Measurements from ENCODE around the gene ROBO3. TPM values are rescaled to one million over a fixed set of nuclear protein-coding genes. Genes with fewer than 3 reads are reported as not detected.

ROBO3 gene
- total and polyA plus RNA-seq, 10 of the 15 experiments (the other 5 are each of a cell fraction or from before 2014, with no cell fraction given): 0.10 to 0.63 (median 0.31) TPM; not detected in 2

DNA sequence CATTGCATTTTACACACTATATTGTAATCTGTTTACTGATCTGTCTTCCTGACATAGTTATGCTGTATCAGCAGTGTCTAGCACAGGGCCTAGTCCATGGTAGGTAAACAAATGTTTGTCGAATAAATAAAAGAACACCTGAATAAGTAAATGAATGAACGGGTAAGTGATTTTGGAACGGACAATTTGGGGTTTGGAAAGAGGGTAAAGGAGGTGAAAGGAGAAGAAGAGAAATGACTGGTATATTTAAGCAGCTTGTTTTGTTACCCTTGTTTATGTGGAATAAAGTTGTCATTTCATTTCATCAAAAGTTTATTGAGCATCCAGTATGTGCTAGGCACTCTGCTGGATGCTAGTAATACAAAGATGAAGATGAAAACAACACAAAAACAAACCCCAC is 53.7 kb downstream of the ROBO3 start, which contains the start of gene HEPN1:
HEPN1 (plus strand) TSS at position 301 of the 400 bp plus-strand sequence.
- Histone ChIP-seq H3K79me2 (ENCODE audit: control insufficient read depth, insufficient read depth, low read length) (no peaks in the 10 kb centered on the region), H3K4me1 (ENCODE audit: control insufficient read depth, insufficient read depth, low read length) (no peaks in the 10 kb centered on the region), H3K4me3 (no peak within 1 kb of the TSS), H3K9ac (ENCODE audit: control insufficient read depth, insufficient read depth, low read length) (no peak within 1 kb of the TSS), H3K4me2 (ENCODE audit: control insufficient read depth, insufficient read depth) (no peak within 1 kb of the TSS), H3K27me3 (replicated peaks in 1 of 2; ENCODE audit: control insufficient read depth in 2 of 2, insufficient read depth in 2 of 2, low read length in 1 of 2) (peaks cover 0 to 2% of the 10 kb centered on the region in 2 experiments; a peak in 1 of 4 replicates), H3K36me3 (ENCODE audit: control insufficient read depth in 2 of 2, insufficient read depth in 2 of 2, low read length in 1 of 2) (no peaks in the 10 kb centered on the region), H4K20me1 (ENCODE audit: control insufficient read depth, insufficient read depth) (no peaks in the 10 kb centered on the region), H3K9me3 (replicated peaks; ENCODE audit: control insufficient read depth, insufficient read depth, low read length) (no peaks in the 10 kb centered on the region), H2AFZ (ENCODE audit: control insufficient read depth, low read depth, low read length) (no peak within 1 kb of the TSS), H3K27ac (ENCODE audit: control insufficient read depth, insufficient read depth) (no peak within 1 kb of the TSS)
- ATAC-seq (no peak), DNase-seq (ENCODE audit: low read depth, low spot score) (no peak), FAIRE-seq (no peak)
- POLR2A ChIA-PET: no interaction called here
- 6% methylated on average over 3 of the region's 3 CpGs for WGBS (ENCODE audit: insufficient coverage, insufficient replicate concordance, low lambda C conversion rate, missing lambda C conversion rate)
- no TSS peak for BruUV-seq (replicated peaks)
- CTCF ChIA-PET: no interaction called here
- intact Hi-C loops (cut with micrococcal nuclease; ENCODE audit: unreplicated experiment): no loop called here
- in situ Hi-C loops (cut with MboI): no loop called here
- RAD21 ChIA-PET (ENCODE audit: unreplicated experiment): no interaction called here
- TF ChIP-seq STAT3 (IDR thresholded peaks at IDR 0.05; ENCODE audit: low read depth, low read length): no peak
- no peak for TF ChIP-seq SREBF1 (IDR thresholded peaks at IDR 0.05; ENCODE audit: low read length)
- SMC1A ChIA-PET (ENCODE audit: uncharacterized antibody, unreplicated experiment): no interaction called here

DNA sequence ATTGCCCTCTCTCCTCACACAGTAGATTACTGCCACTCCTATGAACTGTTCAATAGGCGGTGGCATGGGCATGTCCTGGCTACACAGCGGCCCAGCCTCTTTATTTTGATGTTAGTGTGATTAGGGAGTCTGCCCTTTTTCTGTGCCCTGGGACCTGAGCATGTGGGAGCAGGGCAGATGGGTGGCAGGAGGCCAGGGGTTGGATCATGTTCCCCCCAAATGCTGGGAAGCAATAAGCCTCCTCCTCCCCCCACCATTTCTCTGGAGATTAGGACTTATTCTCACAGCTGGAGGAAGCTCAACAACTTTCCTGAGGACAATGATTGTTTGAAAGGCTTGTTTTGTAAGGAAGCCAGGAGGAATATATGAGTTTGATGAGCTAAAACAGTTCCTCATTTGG is 54.7 kb downstream of the ROBO3 start:
- FAIRE-seq (no peak), DNase-seq (ENCODE audit: low read depth, low spot score) (no peak), ATAC-seq (no peak)
- peaks cover 0 to 2% of the 10 kb centered on the region in 2 experiments; a peak in 1 of 4 replicates for H3K27me3 ChIP-seq (replicated peaks in 1 of 2; ENCODE audit: control insufficient read depth in 2 of 2, insufficient read depth in 2 of 2, low read length in 1 of 2)
- 32% methylated on average over 2 of the region's 2 CpGs for WGBS (ENCODE audit: insufficient coverage, insufficient replicate concordance, low lambda C conversion rate, missing lambda C conversion rate)
- H3K4me2 ChIP-seq (ENCODE audit: control insufficient read depth, insufficient read depth): no peak overlapping the region
- no peaks in the 10 kb centered on the region for H4K20me1 ChIP-seq (ENCODE audit: control insufficient read depth, insufficient read depth)
- ChIA-PET RAD21 (ENCODE audit: unreplicated experiment) (no interaction called here), POLR2A (no interaction called here), SMC1A (ENCODE audit: uncharacterized antibody, unreplicated experiment) (interaction anchor here (0.6 kb wide), 1 partner anchor 154 kb away, joined by 3 read pairs; no protein-coding TSS in a partner anchor), CTCF (no interaction called here)
- H3K9me3 ChIP-seq (replicated peaks; ENCODE audit: control insufficient read depth, insufficient read depth, low read length): no peaks in the 10 kb centered on the region
- H3K4me1 ChIP-seq (ENCODE audit: control insufficient read depth, insufficient read depth, low read length): no peaks in the 10 kb centered on the region
- no TSS peak for BruUV-seq (replicated peaks)
- in situ Hi-C loops (cut with MboI) (no loop called here), intact Hi-C loops (cut with micrococcal nuclease; ENCODE audit: unreplicated experiment) (no loop called here)
- no peak overlapping the region for H3K9ac ChIP-seq (ENCODE audit: control insufficient read depth, insufficient read depth, low read length)
- no peaks in the 10 kb centered on the region for H3K79me2 ChIP-seq (ENCODE audit: control insufficient read depth, insufficient read depth, low read length)
- H3K36me3 ChIP-seq (ENCODE audit: control insufficient read depth in 2 of 2, insufficient read depth in 2 of 2, low read length in 1 of 2): no peaks in the 10 kb centered on the region
- H3K27ac ChIP-seq (ENCODE audit: control insufficient read depth, insufficient read depth): no peak overlapping the region
- H2AFZ ChIP-seq (ENCODE audit: control insufficient read depth, low read depth, low read length): no peak overlapping the region
- H3K4me3 ChIP-seq: no peak overlapping the region
- no peak for TF ChIP-seq ZNF384 (IDR thresholded peaks at IDR 0.05; ENCODE audit: borderline replicate concordance, low read depth, low read length)
- TF ChIP-seq, protein P1, sequence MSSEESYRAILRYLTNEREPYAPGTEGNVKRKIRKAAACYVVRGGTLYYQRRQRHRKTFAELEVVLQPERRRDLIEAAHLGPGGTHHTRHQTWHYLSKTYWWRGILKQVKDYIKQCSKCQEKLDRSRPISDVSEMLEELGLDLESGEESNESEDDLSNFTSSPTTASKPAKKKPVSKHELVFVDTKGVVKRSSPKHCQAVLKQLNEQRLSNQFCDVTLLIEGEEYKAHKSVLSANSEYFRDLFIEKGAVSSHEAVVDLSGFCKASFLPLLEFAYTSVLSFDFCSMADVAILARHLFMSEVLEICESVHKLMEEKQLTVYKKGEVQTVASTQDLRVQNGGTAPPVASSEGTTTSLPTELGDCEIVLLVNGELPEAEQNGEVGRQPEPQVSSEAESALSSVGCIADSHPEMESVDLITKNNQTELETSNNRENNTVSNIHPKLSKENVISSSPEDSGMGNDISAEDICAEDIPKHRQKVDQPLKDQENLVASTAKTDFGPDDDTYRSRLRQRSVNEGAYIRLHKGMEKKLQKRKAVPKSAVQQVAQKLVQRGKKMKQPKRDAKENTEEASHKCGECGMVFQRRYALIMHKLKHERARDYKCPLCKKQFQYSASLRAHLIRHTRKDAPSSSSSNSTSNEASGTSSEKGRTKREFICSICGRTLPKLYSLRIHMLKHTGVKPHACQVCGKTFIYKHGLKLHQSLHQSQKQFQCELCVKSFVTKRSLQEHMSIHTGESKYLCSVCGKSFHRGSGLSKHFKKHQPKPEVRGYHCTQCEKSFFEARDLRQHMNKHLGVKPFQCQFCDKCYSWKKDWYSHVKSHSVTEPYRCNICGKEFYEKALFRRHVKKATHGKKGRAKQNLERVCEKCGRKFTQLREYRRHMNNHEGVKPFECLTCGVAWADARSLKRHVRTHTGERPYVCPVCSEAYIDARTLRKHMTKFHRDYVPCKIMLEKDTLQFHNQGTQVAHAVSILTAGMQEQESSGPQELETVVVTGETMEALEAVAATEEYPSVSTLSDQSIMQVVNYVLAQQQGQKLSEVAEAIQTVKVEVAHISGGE (CRISPR knock-in tag; IDR thresholded peaks at IDR 0.05): no peak
- no peak for TF ChIP-seq NBN (IDR thresholded peaks at IDR 0.05)
- no peak for TF ChIP-seq NR2C2 (IDR thresholded peaks at IDR 0.05; ENCODE audit: borderline replicate concordance, control insufficient read depth, insufficient read length, low read depth)
- TF ChIP-seq EED (IDR thresholded peaks at IDR 0.05; ENCODE audit: low read depth): no peak
